Muscle of leg (tissue), 11 donors: ENCODE results near the gene NDUFA7. TPM values are rescaled to one million over a fixed set of nuclear protein-coding genes. Genes with fewer than 3 reads are reported as not detected.
"Not testable (repeated sequence)": the region's sequence is repeated elsewhere in the genome, so short reads cannot be mapped to it uniquely, and the experiment has no call there.

Experiments
- DNase-seq: peaks from one replicate; pipeline ENCODE4 v3.0.0; 2013
- H3K27ac ChIP-seq: one replicate; pipeline ENCODE4 v1.5.1; 2013; ENCODE audit warnings: mild to moderate bottlenecking, low read length, control low read depth
- H3K27me3 ChIP-seq: one replicate; pipeline ENCODE4 v1.6.1; 2013; ENCODE audit warnings: low read length; ENCODE audit not compliant: control insufficient read depth, insufficient read depth
- H3K36me3 ChIP-seq: one replicate; pipeline ENCODE4 v1.6.1; 2013; ENCODE audit warnings: low read length; ENCODE audit not compliant: control insufficient read depth, insufficient read depth
- H3K4me1 ChIP-seq: one replicate; pipeline ENCODE4 v1.6.1; 2013; ENCODE audit warnings: low read length; ENCODE audit not compliant: control insufficient read depth, insufficient read depth
- H3K4me3 ChIP-seq: one replicate; pipeline ENCODE4 v1.5.1; 2013; ENCODE audit warnings: low read length, control low read depth
- H3K9me3 ChIP-seq: replicated peaks from 2 replicates; pipeline ENCODE4 v1.6.1; 2013; ENCODE audit warnings: low read depth, low read length; ENCODE audit not compliant: control insufficient read depth
- WGBS: methylation state at CpG from one replicate; pipeline ENCODE4 v1.1.5; 2013; ENCODE audit warnings: missing lambda C conversion rate; ENCODE audit not compliant: insufficient coverage; 5-methylcytosine and 5-hydroxymethylcytosine counted together
- polyA plus RNA-seq, 8 donors: library from polyadenylated mRNA; unstranded; fragments of 120-200 nt; gene quantifications; one replicate each; pipeline versions ENCODE4 v1.2.1 to v1.2.3, GENCODE V29; 2013; ENCODE audit warnings: inconsistent platforms in 1 of 8, low replicate concordance in 1 of 8; ENCODE audit not compliant: insufficient read length in 8 of 8, insufficient read depth in 1 of 8
- total RNA-seq: library from RNA; stranded (reverse); fragments of 120-200 nt; gene quantifications from one replicate; pipeline ENCODE4 v1.2.4, GENCODE V29; 2013

Gene NDUFA7
- total and polyA plus RNA-seq, 9 donors, result 17.2 to 54.7 (median 38.1) TPM

DNA sequence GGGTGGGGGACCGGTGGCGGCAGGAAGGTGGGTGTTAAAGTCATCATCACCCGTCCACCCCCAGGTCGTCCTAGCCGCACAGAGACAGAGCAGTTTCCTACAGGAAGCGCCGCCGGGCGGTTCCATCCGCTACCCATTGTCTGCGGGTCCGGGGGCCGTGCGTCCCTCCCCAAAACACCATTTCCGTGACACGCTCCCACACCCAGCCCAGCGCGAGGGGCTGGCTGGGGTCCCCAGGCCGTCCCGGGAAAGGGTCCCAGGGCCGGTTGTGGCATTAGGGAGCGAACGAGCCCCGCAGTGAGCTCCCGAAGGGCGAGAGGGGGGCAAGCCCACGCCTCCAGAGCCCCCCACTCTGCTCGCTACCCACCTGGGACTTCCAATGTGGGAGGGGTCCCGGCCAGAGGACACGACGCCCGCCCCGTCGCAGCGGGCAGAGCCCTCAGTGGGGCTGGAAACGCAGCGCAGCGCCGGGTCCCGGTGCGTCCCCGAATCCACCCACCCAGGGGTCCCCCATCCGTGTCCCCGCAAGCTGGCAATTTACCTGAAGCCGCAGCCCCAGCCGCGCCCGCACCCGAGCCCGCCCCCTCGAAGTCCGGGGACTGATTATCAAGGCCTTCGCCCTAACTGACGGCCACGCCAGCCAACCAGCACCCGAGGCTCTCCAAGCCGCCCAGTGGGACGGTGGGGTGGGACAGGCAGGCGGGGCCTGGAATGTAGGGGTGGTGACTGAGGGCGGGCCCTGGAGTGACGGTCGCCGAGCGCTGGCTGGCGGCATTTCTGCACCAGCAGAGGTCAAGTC lies 21.7 kb upstream of the NDUFA7 start, which contains the start of gene KANK3:
TSS of gene KANK3 (minus strand) at position 579 of the 799 bp plus-strand sequence. CDS start 5,434 bp downstream, outside the sequence.
- Histone ChIP-seq H3K4me1 (peaks cover 18% of the 10 kb centered on the region), H3K27ac (peak within 1 kb of the TSS; percentile 83), H3K36me3 (no peaks in the 10 kb centered on the region), H3K9me3 (no peaks in the 10 kb centered on the region), H3K4me3 (peak within 1 kb of the TSS; percentile 53), H3K27me3 (peaks cover 68% of the 10 kb centered on the region)
- DNase-seq, result peak; percentile 95
- WGBS, result 4% methylated on average over 61 of the region's 65 CpGs

DNA sequence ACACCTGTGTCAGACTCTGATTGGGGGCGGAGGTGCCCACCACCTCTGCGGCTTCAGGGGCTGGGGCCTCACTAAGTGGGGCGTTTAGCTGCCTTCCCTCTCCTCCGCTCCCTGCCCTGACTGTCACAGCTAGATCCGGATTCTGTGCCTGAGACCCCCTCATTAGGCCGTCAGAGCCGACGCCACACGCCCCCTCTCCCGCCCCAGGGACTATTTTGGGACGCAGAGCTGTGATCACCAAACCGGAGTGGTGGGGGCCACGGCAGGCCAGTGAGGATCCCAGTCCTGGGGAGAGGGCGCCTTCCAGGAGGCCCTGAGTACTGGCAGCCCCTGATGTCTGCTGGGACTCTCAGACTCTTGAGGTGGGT lies 21.1 kb upstream of the NDUFA7 start:
- Histone ChIP-seq H3K4me3 (peak overlapping the region; percentile 53), H3K27ac (peak overlapping the region; percentile 81), H3K9me3 (no peaks in the 10 kb centered on the region), H3K36me3 (no peaks in the 10 kb centered on the region), H3K4me1 (peaks cover 18% of the 10 kb centered on the region), H3K27me3 (peaks cover 73% of the 10 kb centered on the region)
- no peak for DNase-seq
- whole genome bisulfite sequencing, result 27% methylated on average over 11 of the region's 14 CpGs

DNA sequence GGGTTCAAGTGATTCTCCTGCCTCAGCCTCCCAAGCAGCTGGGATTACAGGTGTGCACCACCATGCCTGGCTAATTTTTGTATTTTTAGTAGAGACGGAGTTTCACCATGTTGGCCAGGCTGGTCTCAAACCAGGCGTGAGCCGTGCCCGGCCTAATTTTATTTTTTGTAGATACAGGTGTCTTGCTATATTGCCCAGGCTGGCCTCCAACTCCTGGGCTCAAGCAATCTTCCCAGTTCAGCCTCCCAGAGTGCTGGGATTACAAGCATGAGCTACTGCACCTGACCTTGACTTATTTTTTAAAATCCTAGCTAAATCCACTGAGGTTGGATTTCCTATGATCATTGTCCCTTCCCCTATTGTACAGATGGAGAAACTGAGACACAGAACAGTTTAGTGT lies 20.3 kb upstream of the NDUFA7 start:
- Histone ChIP-seq H3K27me3 (peaks cover 80% of the 10 kb centered on the region), H3K27ac (peak overlapping the region; percentile 6), H3K4me1 (peaks cover 18% of the 10 kb centered on the region)
- not testable (repeated sequence) for H3K9me3 ChIP-seq, H3K4me3 ChIP-seq, H3K36me3 ChIP-seq, DNase-seq
- 90% methylated on average over 2 of the region's 4 CpGs for WGBS

DNA sequence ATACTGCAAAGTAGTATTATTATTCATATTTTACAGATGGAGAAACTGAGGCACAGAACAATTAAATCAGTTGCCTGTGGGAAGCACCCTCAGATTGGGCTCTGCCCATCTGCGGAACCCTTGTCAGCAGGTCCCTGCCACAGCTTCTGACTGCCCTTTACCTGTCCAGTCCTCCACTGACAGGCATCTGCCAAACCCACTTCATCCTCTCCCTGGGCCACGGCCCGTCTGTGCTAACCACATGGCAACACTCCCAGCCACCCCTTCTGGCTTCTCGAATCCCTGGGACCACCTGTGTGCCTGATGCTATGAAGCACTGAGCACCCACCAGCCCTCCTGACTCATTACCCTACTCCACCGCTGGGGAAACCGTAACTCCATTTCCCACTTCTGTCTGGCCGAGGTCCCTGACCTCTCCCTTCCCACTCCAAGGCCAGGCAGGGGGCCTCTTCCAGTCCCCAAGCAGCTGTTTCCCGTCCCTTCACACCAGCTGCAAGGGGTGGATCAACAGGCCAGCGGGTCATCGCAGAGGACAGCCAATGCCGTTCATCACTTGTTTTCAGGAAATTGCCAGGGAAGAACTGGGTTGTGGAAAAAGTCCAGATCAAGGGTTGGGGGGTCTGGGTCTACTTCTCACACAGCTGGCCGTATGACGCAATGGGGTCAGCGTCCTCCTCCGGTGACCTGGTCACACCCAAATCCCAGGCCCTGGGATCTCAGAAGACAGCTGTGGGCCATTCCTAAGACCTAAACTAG lies 19.3 kb upstream of the NDUFA7 start:
- Histone ChIP-seq H3K4me3 (no peak overlapping the region), H3K4me1 (peaks cover 18% of the 10 kb centered on the region), H3K27ac (peak overlapping the region; percentile 67), H3K27me3 (peaks cover 89% of the 10 kb centered on the region), H3K36me3 (no peaks in the 10 kb centered on the region), H3K9me3 (no peaks in the 10 kb centered on the region)
- WGBS, result 15% methylated on average over 9 of the region's 15 CpGs
- DNase-seq, result peak; percentile 76

DNA sequence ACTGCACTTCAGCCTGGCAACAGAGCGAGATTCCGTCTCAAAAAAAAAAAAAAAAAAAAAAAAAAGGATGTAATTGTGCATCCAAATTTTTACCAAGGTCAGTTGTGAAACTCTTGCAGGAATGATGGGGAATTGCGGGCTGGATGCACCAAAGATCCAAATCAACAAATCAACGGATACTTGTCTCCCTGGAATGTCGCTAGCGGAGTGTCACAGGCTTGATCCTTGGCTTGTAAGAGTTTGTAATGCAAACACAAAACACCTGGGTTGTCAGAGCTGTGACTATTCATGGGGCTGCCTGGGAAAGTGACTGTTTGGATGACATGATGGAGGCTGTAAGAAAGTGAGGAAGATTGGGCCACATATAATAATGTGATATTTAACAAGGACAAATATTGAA lies 17.7 kb upstream of the NDUFA7 start:
- Histone ChIP-seq H3K4me3 (no peak overlapping the region), H3K27me3 (peaks cover 82% of the 10 kb centered on the region), H3K36me3 (no peaks in the 10 kb centered on the region), H3K4me1 (peaks cover 25% of the 10 kb centered on the region), H3K27ac (no peak overlapping the region), H3K9me3 (no peaks in the 10 kb centered on the region)
- 60% methylated on average over 1 of the region's 6 CpGs for WGBS
- DNase-seq, result no peak

DNA sequence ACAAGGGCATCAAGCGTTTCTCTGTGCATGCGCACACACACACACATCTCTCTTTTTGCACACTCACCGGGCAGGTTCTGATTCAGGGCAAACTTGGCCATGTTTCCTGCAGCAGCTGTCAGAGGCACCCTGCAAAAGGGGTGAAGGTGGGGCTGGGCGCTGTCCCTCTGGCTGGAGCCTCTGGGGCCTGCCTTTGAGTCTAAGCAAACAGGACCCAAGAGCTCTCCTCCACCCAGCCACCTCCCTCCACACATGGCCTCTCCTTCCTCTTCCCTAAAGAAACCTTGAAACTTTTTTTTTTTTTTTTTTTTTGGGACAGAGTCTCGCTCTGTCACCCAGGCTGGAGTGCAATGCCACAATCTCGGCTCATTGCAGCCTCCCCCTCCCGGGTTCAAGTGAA lies 16.6 kb upstream of the NDUFA7 start:
- Histone ChIP-seq H3K36me3 (no peaks in the 10 kb centered on the region), H3K9me3 (no peaks in the 10 kb centered on the region), H3K4me1 (peaks cover 26% of the 10 kb centered on the region), H3K27ac (no peak overlapping the region), H3K4me3 (no peak overlapping the region), H3K27me3 (peaks cover 81% of the 10 kb centered on the region)
- WGBS, result 75% methylated on average over 2 of the region's 7 CpGs
- no peak for DNase-seq

DNA sequence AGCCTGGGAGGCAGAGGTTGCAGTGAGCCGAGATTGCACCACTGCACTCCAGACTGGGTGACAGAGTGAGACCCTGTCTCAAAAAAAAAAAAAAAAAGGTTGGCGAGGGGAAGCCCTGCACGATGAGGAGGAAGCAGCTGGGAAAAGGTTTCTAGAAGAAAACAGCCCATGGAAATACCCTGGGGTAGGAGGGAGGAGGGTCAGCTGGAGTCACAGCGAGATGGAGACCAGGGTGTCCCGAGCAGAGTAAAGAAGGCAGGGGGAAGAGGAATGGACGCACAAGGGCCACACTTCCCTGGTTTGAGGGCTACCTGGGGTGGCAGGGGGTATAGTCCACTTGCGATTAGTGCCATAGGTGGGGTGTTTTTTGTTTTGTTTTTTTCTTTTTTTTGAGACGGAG lies 15.5 kb upstream of the NDUFA7 start:
- 63% methylated on average over 6 of the region's 8 CpGs for WGBS

DNA sequence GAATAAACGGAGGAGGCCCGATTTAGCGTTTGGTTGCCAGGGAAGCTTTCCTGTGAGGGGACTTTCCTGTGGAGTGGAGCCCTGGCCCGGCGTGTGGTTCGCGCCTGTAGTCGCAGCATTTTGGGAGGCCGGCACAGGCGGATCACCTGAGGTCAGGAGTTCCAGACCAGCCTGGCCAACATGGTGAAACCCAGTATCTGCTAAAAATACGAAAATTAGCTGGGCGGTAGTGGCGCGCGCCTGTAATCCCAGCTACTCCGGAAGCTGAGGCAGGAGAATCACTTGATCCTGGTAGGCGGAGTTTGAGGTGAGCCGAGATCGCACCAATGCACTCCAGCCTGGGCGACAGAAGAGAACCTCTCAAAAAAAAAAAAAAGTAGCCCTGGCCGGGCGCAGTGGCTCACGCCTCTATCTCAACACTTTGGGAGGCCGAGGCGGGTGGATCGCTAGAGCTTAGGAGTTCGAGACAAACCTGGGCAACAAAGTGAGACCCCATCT lies 14.9 kb upstream of the NDUFA7 start:
- Histone ChIP-seq H3K27me3 (peaks cover 81% of the 10 kb centered on the region), H3K4me3 (no peak overlapping the region), H3K4me1 (peaks cover 24% of the 10 kb centered on the region), H3K27ac (no peak overlapping the region), H3K36me3 (no peaks in the 10 kb centered on the region), H3K9me3 (no peaks in the 10 kb centered on the region)
- no peak for DNase-seq
- WGBS, result 32% methylated on average over 20 of the region's 27 CpGs

More for the DNA sequence above, 15.5 kb upstream of the NDUFA7 start:
- Histone ChIP-seq H3K4me1 (peaks cover 24% of the 10 kb centered on the region), H3K27me3 (peaks cover 80% of the 10 kb centered on the region), H3K27ac (no peak overlapping the region), H3K36me3 (no peaks in the 10 kb centered on the region), H3K4me3 (no peak overlapping the region), H3K9me3 (no peaks in the 10 kb centered on the region)
- no peak for DNase-seq

DNA sequence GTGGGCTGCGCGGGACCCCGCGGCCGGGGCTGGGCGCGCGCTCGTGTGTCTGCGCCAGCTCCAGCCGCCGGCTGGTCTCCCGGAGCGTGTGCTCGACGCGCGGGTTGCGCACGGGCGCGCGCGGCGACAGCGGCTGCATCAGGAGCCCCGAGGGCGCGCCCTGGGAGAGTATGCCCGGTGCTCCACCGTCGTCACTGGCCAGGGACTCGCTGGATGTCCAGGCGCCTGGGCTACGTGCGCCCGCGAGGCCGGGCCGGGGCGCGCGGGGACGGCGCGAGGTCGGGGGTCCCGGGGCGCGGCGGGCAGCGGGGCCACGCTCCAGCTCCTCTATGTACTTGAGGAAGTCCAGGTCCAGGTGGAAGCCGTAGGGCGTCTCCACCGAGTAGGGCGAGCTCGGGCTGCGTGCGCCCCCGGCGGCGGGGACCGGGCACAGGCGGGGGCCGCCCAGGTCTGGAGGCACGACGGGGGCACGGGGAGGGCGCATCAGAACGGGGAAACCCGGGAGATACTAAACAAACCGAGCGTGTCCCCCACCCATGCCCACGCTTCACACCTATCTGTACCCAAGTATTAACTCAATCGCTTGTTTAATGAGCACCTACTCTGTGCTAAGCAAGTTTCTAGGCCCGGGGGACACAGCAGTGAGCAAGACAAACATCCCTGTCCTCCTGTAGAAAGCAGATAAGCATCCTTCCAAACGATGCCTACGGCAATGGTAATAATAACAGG lies 14.3 kb upstream of the NDUFA7 start:
- no peak for DNase-seq
- Histone ChIP-seq H3K9me3 (no peaks in the 10 kb centered on the region), H3K4me1 (peaks cover 19% of the 10 kb centered on the region), H3K36me3 (no peaks in the 10 kb centered on the region), H3K27ac (no peak overlapping the region), H3K27me3 (peaks cover 80% of the 10 kb centered on the region), H3K4me3 (no peak overlapping the region)
- WGBS, result 4% methylated on average over 76 of the region's 79 CpGs
